ENCODE data around the gene CYP26B1.

Gene CYP26B1

GRCh38 chr2:72155737-72156136 is 8.1 kb upstream of the CYP26B1 start:
- DNase-seq (ENCODE audit: low read depth in 3 of 3, low spot score in 1 of 3) = no peak

GRCh38 chr2:72155151-72155550 is 7.5 kb upstream of the CYP26B1 start:
- DNase-seq (ENCODE audit: low read depth in 3 of 3, low spot score in 1 of 3) = no peak

GRCh38 chr2:72154386-72154975 is 6.8 kb upstream of the CYP26B1 start:
- no peak for DNase-seq (ENCODE audit: low read depth in 3 of 3, low spot score in 1 of 3)

- DNase-seq (ENCODE audit: low read depth in 3 of 3, low spot score in 1 of 3) = no peak
Observed at GRCh38 chr2:72153924-72154323, 6.3 kb upstream of the CYP26B1 start.

GRCh38 chr2:72153026-72153791 is 5.5 kb upstream of the CYP26B1 start:
- no peak for DNase-seq (ENCODE audit: low read depth in 3 of 3, low spot score in 1 of 3)

- no peak for DNase-seq (ENCODE audit: low read depth in 3 of 3, low spot score in 1 of 3)
Observed at GRCh38 chr2:72150861-72151356, 3.2 kb upstream of the CYP26B1 start.

- peak in 2 of 3 donors; percentile 10 to 42 for DNase-seq (ENCODE audit: low read depth in 3 of 3, low spot score in 1 of 3)
Observed at GRCh38 chr2:72150157-72150860, 2.6 kb upstream of the CYP26B1 start.

- DNase-seq (ENCODE audit: low read depth in 3 of 3, low spot score in 1 of 3) = no peak
Observed at GRCh38 chr2:72149556-72150156, 2.0 kb upstream of the CYP26B1 start.

- DNase-seq (ENCODE audit: low read depth in 3 of 3, low spot score in 1 of 3) = no peak
Observed at GRCh38 chr2:72148837-72149555, 1.3 kb upstream of the CYP26B1 start.

- DNase-seq (ENCODE audit: low read depth in 3 of 3, low spot score in 1 of 3) = no peak
Observed at GRCh38 chr2:72148003-72148836, 558 bp upstream of the CYP26B1 start.

- DNase-seq (ENCODE audit: low read depth in 3 of 3, low spot score in 1 of 3) = no peak
Observed at GRCh38 chr2:72146347-72147302, 1.0 kb downstream of the CYP26B1 start.

- no peak for DNase-seq (ENCODE audit: low read depth in 3 of 3, low spot score in 1 of 3)
Observed at GRCh38 chr2:72145658-72146329, 1.9 kb downstream of the CYP26B1 start.

- DNase-seq (ENCODE audit: low read depth in 3 of 3, low spot score in 1 of 3) = no peak
Observed at GRCh38 chr2:72145289-72145657, 2.4 kb downstream of the CYP26B1 start.

GRCh38 chr2:72144632-72145288 is 2.9 kb downstream of the CYP26B1 start:
- no peak for DNase-seq (ENCODE audit: low read depth in 3 of 3, low spot score in 1 of 3)

- no peak for DNase-seq (ENCODE audit: low read depth in 3 of 3, low spot score in 1 of 3)
Observed at GRCh38 chr2:72144274-72144631, 3.4 kb downstream of the CYP26B1 start.

GRCh38 chr2:72143441-72144273 is 4.0 kb downstream of the CYP26B1 start:
- DNase-seq (ENCODE audit: low read depth in 3 of 3, low spot score in 1 of 3) = no peak

Data from stimulated activated CD4-positive, alpha-beta T cell treated with anti-CD3 and anti-CD28 coated beads, TNF-alpha, amount 100 ng/mL, for 1 hour (primary cell).